Endothelial cell (in vitro differentiated cells): Measurements from ENCODE around the gene STX3. TPM values are rescaled to one million over a fixed set of nuclear protein-coding genes. Genes with fewer than 3 reads are reported as not detected.

Source experiments
- DNase-seq: peaks from one replicate; pipeline ENCODE4 v3.0.0; 2021; ENCODE audit warnings: low spot score
- H3K27ac Mint-ChIP-seq: one replicate; pipeline ENCODE4 v1.8.0; 2021; ENCODE audit warnings: mixed read lengths, inconsistent platforms; ENCODE audit not compliant: unreplicated experiment
- H3K27me3 Mint-ChIP-seq: one replicate; pipeline ENCODE4 v1.8.0; 2021; ENCODE audit warnings: mild to moderate bottlenecking, moderate library complexity, mixed read lengths, inconsistent platforms; ENCODE audit not compliant: unreplicated experiment
- H3K36me3 Mint-ChIP-seq: one replicate; pipeline ENCODE4 v1.8.0; 2021; ENCODE audit warnings: mild to moderate bottlenecking, low read depth, mixed read lengths, inconsistent platforms; ENCODE audit not compliant: unreplicated experiment
- H3K4me1 Mint-ChIP-seq: one replicate; pipeline ENCODE4 v1.8.0; 2021; ENCODE audit warnings: mild to moderate bottlenecking, mixed read lengths, inconsistent platforms; ENCODE audit not compliant: unreplicated experiment
- H3K4me3 Mint-ChIP-seq: one replicate; pipeline ENCODE4 v1.8.0; 2021; ENCODE audit warnings: mild to moderate bottlenecking, mixed read lengths, inconsistent platforms; ENCODE audit not compliant: unreplicated experiment
- H3K9me3 Mint-ChIP-seq: one replicate; pipeline ENCODE4 v1.8.0; 2021; ENCODE audit warnings: mixed read lengths, inconsistent platforms; ENCODE audit not compliant: unreplicated experiment
- total RNA-seq: library from RNA; stranded (reverse); fragmentation: NEBNext Ultra II Directional; extraction: Animal tissue kit (Norgen Biotek cat#: 25700); gene quantifications from one replicate; pipeline ENCODE4 v1.2.1, GENCODE V29; 2021; ENCODE audit not compliant: unreplicated experiment
- TF ChIP-seq, protein P1 (sequence below): fragments of 200-600 bp; sonication (generic); IDR thresholded peaks from one replicate; pipeline ENCODE4 v1.5.0; 2021; ENCODE audit warnings: antibody characterized with exemption; ENCODE audit not compliant: unreplicated experiment

Gene STX3
- total RNA-seq, 1 donor from 2014 or later = 140 TPM

DNA sequence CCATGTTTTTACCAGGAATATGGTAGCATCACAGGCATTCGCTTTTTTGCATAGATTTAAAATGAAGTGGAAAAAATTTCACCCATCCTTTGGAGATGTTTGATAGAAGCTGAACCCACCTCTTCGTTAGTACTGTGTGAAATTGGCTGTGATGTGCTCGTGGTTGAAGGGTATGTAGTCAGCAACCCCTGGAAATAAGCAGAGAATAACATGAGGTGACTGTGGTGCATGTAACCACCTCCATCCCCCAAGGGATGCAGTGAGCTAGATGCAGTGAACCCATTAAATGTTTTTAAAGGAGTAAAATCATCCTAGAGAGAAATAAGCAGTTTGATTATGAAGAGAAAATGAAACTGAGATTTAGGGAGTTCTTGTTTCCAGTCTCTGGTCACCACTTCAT is 74.2 kb downstream of the STX3 start:
- Mint-ChIP-seq H3K27ac (no peak overlapping the region), H3K9me3 (no peaks in the 10 kb centered on the region), H3K4me1 (peaks cover 3% of the 10 kb centered on the region), H3K4me3 (no peak overlapping the region), H3K36me3 (no peaks in the 10 kb centered on the region), H3K27me3 (peaks cover 1% of the 10 kb centered on the region)
- TF ChIP-seq, protein P1, sequence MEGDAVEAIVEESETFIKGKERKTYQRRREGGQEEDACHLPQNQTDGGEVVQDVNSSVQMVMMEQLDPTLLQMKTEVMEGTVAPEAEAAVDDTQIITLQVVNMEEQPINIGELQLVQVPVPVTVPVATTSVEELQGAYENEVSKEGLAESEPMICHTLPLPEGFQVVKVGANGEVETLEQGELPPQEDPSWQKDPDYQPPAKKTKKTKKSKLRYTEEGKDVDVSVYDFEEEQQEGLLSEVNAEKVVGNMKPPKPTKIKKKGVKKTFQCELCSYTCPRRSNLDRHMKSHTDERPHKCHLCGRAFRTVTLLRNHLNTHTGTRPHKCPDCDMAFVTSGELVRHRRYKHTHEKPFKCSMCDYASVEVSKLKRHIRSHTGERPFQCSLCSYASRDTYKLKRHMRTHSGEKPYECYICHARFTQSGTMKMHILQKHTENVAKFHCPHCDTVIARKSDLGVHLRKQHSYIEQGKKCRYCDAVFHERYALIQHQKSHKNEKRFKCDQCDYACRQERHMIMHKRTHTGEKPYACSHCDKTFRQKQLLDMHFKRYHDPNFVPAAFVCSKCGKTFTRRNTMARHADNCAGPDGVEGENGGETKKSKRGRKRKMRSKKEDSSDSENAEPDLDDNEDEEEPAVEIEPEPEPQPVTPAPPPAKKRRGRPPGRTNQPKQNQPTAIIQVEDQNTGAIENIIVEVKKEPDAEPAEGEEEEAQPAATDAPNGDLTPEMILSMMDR = no peak
- no peak for DNase-seq

DNA sequence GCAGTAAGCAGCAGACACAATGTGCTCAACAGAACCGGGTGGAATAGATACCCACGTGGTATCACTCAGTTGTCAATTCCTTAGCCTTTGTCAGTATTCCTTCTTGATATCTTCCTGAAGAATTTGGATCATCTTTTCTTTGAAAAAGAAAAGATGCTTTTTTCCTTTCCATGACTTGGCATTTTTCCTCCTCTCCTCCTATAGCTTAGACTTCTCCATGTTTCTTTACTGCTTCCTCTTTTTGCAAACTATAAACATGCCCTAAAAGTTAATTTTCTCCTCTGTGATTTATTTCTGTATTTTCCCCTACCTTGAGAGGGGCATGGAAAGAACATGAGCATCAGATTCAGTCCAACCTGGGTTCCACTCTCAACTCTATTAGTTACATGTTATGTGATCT is 78.4 kb downstream of the STX3 start:
- Mint-ChIP-seq H3K27ac (no peak overlapping the region), H3K27me3 (peaks cover 1% of the 10 kb centered on the region), H3K4me3 (no peak overlapping the region), H3K36me3 (no peaks in the 10 kb centered on the region), H3K9me3 (no peaks in the 10 kb centered on the region), H3K4me1 (no peaks in the 10 kb centered on the region)
- TF ChIP-seq, protein P1 = no peak
- DNase-seq = no peak

DNA sequence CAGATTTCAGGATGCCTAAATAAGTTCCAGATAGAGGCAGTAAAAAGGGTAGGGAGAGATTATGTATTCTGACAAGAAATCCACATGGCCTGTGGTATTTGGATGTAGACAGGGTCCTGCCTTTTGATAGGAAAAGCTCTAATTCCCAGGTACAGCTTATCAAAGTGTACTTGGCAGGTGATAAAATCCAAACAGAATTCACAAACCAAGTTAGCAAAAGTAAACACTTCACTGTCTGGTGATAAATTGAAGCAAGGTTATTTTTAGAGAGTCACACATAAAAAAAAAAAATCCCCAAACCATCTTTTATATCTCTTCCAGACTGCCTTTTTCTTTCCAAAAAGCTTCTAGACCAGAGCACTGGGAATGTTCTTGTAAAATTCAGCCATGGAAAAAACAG is 84.4 kb downstream of the STX3 start:
- no peaks in the 10 kb centered on the region for H3K9me3 Mint-ChIP-seq
- TF ChIP-seq, protein P1 = no peak
- no peak for DNase-seq
- no peaks in the 10 kb centered on the region for H3K27me3 Mint-ChIP-seq
- no peak overlapping the region for H3K4me3 Mint-ChIP-seq
- no peaks in the 10 kb centered on the region for H3K4me1 Mint-ChIP-seq
- H3K27ac Mint-ChIP-seq = no peak overlapping the region
- H3K36me3 Mint-ChIP-seq = no peaks in the 10 kb centered on the region

DNA sequence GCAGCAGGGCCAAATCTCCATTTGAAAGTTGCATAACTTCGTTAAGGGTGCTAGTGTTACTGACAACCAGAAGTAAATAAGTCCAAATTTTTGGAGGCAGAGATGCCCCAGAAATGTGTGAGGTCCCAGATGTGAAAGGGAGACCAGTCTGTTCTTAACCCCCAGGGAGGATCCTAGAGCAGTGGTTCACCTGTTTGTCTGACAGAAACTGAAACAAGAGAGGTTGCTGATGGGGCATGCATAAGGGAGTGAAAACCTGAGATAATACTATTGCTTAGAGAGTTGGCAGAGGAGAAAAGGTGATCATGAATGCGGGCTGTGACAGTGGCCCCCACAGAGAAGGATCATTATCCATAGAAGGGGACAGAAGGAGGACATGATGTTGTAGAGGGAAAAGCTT is 86.3 kb downstream of the STX3 start:
- no peak for DNase-seq
- no peaks in the 10 kb centered on the region for H3K36me3 Mint-ChIP-seq
- no peaks in the 10 kb centered on the region for H3K4me1 Mint-ChIP-seq
- H3K27ac Mint-ChIP-seq = no peak overlapping the region
- no peaks in the 10 kb centered on the region for H3K9me3 Mint-ChIP-seq
- TF ChIP-seq, protein P1 = no peak
- no peak overlapping the region for H3K4me3 Mint-ChIP-seq
- H3K27me3 Mint-ChIP-seq = peaks cover 1% of the 10 kb centered on the region

DNA sequence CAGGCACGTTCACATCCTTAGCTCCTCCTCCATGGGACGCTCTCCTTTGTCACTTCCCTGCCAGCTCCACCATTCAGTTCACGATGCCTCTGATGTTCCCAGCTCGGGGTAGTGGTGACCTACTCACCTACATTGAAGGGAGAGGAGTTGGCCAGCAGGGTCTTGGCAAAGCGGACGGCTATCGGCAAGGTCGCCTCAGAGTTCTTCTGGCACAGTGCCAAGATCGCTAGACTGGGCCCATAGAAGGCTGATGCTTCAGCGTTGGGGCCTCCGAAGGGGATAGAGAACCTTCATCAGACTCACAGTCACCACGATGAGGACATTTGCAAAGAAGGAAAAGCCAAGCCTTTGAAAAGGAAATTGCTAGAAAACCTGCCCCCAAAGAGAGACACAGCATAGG is 87.1 kb downstream of the STX3 start:
- TF ChIP-seq, protein P1 = no peak
- no peaks in the 10 kb centered on the region for H3K9me3 Mint-ChIP-seq
- H3K4me1 Mint-ChIP-seq = no peaks in the 10 kb centered on the region
- H3K4me3 Mint-ChIP-seq = no peak overlapping the region
- H3K36me3 Mint-ChIP-seq = no peaks in the 10 kb centered on the region
- no peak for DNase-seq
- H3K27ac Mint-ChIP-seq = no peak overlapping the region
- H3K27me3 Mint-ChIP-seq = peaks cover 1% of the 10 kb centered on the region
